Heart left ventricle (tissue), 13 donors: ENCODE results near the gene BICRAL.

ENCODE experiments used
- POLR2A ChIP-seq, 2 donors: fragments of 450-650 bp; IDR thresholded peaks; one replicate each; pipeline ENCODE4 v1.6.1; 2017; ENCODE audit warnings: antibody characterized with exemption in 2 of 2, mild to moderate bottlenecking in 2 of 2, moderate library complexity in 2 of 2
- TF ChIP-seq, protein P1 (sequence below), 12 donors: fragments of 200-600 bp; sonication (generic) in 4 of 12; IDR thresholded peaks; one replicate each; pipeline versions ENCODE4 v1.5.0 to v1.8.0; 2018 to 2022; ENCODE audit warnings: antibody characterized with exemption in 12 of 12, mild to moderate bottlenecking in 5 of 12
- donor health status: ischemic (EF 13 %, LVEDD 7.1; RV severe dilation, severe dysfunction).
- donor health status: DM: no; HTN: yes; CAD: no.
- donor health status: DM: no; HTN: no; CAD: no.
- donor health status: ischemic (EF 25% LVEDD 6.9; RV normal size, moderate dysfunction).
- donor health status: ischemic (EF 25% LVEDD 5.7; RV mildly dilated, moderate dysfunction).
- donor health status: ischemic (EF 35%, LVEDD 5.7; RV mildly dilated, moderate dysfunction).
- donor health status: nonischemic (EF 11% LVEDD 7.7; RV severe dilation, severe dysfunction).
- donor health status: DM: yes; HTN: yes; CAD: no.
- donor health status: PGD.
- donor health status: ischemic (EF 29% LVEDD 5.4; RV normal size, mild dysfunction).
- donor health status: nonischemic (EF 23%, LVEDD 6.1; RV moderate dilation, normal function).

DNA sequence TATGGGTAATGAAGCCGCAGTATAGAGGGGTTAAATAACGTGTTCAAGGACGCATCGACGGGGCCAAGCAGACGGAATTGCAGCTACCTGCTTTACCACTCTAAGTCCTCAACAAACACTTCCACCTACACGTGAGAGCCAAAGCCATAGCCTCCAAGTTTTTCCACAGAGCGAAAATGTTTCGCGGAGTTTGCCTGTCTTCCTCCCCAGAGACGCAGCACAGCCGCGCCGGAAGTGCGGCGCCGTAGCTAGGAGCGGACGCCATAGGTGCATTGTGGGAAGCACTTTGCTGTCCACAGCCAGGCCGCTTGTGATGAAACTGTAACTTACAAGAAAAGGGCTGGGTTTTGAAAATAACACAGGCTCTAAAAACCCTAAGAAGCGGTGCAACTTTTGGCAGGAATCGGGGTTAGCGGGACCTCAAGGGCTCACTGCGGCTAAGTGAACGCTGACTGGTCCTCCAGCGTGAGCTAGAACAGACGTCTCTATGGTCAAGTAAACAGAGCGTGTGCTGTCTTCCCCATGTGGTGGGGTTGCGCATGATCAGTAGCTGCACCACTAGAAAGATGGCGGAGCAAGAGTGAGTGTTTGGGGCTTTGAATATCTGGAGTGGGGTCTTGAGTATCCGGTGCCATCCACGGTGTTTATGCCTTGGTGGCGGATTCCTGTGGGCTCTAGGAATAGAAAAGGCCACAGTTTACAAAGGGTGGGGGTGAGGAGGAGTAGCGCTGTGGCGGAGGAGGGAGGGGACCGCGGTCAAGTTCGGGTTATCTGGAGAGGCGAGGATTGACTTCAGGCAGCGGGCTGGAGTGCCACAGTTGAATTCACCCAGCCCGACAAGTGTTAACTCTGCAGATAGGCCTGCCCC is 97.8 kb downstream of the BICRAL start, which contains the start of gene RPL7L1:
- TF ChIP-seq, protein P1, sequence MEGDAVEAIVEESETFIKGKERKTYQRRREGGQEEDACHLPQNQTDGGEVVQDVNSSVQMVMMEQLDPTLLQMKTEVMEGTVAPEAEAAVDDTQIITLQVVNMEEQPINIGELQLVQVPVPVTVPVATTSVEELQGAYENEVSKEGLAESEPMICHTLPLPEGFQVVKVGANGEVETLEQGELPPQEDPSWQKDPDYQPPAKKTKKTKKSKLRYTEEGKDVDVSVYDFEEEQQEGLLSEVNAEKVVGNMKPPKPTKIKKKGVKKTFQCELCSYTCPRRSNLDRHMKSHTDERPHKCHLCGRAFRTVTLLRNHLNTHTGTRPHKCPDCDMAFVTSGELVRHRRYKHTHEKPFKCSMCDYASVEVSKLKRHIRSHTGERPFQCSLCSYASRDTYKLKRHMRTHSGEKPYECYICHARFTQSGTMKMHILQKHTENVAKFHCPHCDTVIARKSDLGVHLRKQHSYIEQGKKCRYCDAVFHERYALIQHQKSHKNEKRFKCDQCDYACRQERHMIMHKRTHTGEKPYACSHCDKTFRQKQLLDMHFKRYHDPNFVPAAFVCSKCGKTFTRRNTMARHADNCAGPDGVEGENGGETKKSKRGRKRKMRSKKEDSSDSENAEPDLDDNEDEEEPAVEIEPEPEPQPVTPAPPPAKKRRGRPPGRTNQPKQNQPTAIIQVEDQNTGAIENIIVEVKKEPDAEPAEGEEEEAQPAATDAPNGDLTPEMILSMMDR (IDR thresholded peaks at IDR 0.05) = peak in 3 of 12 donors; percentile 7 to 28 (median 21)
- peak in 1 of 2 donors; percentile 38 for TF ChIP-seq POLR2A (IDR thresholded peaks at IDR 0.05)
